Mucosa of rectum (tissue), 2 donors: ENCODE data around the gene FCN3.
A peak's percentile ranks its signal among the peaks of the same experiment; 100 is the strongest.
"Not testable (repeated sequence)": the region's sequence is repeated elsewhere in the genome, so short reads cannot be mapped to it uniquely, and the experiment has no call there.

Experiments used
- H3K27ac ChIP-seq, 2 donors: one replicate each; pipeline ENCODE4 v1.7.0; 2013; ENCODE audit warnings: inconsistent platforms in 2 of 2, low read depth in 2 of 2, low read length in 2 of 2
- H3K27me3 ChIP-seq, 2 donors: one replicate each; pipeline ENCODE4 v1.7.0; 2013; ENCODE audit warnings: low read length in 2 of 2; ENCODE audit not compliant: control insufficient read depth in 2 of 2, insufficient read depth in 2 of 2
- H3K36me3 ChIP-seq, 2 donors: one replicate each; pipeline ENCODE4 v1.7.0; 2013; ENCODE audit warnings: low read length in 2 of 2; ENCODE audit not compliant: control insufficient read depth in 2 of 2, insufficient read depth in 2 of 2
- H3K4me1 ChIP-seq, 2 donors: one replicate each; pipeline ENCODE4 v1.7.0; 2013; ENCODE audit warnings: low read length in 2 of 2, mild to moderate bottlenecking in 1 of 2; ENCODE audit not compliant: control insufficient read depth in 2 of 2, insufficient read depth in 2 of 2
- H3K4me3 ChIP-seq, 2 donors: one replicate each; pipeline ENCODE4 v1.7.0; 2013; ENCODE audit warnings: low read length in 2 of 2
- H3K9ac ChIP-seq, 2 donors: one replicate each; pipeline ENCODE4 v1.7.0; 2013; ENCODE audit warnings: low read length in 2 of 2, low read depth in 1 of 2, mild to moderate bottlenecking in 1 of 2
- H3K9me3 ChIP-seq, 2 donors: one replicate each; pipeline ENCODE4 v1.7.0; 2013; ENCODE audit warnings: low read length in 2 of 2; ENCODE audit not compliant: control insufficient read depth in 2 of 2
- donor health status: healthy.
- donor health status: Normal muscosa, but diverticular disease.

Gene FCN3

GRCh38 chr1:27409669-27410068 lies 35.0 kb upstream of the FCN3 start:
- Histone ChIP-seq H3K9ac (no peak overlapping the region), H3K27me3 (no peaks in the 10 kb centered on the region), H3K27ac (no peak overlapping the region), H3K9me3 (no peaks in the 10 kb centered on the region), H3K4me1 (peaks cover 2% of the 10 kb centered on the region in 2 donors), H3K4me3 (no peak overlapping the region), H3K36me3 (peaks cover 73 to 79% of the 10 kb centered on the region in 2 donors)

- Histone ChIP-seq H3K27me3 (no peaks in the 10 kb centered on the region), H3K9ac (no peak overlapping the region), H3K4me3 (no peak overlapping the region), H3K9me3 (no peaks in the 10 kb centered on the region), H3K36me3 (peaks cover 59 to 64% of the 10 kb centered on the region in 2 donors), H3K4me1 (peaks cover 8 to 9% of the 10 kb centered on the region in 2 donors), H3K27ac (no peak overlapping the region)
Measured at GRCh38 chr1:27408151-27408550, 33.5 kb upstream of the FCN3 start.

- not testable (repeated sequence) for H3K9ac ChIP-seq
- peaks cover 19 to 20% of the 10 kb centered on the region in 2 donors for H3K4me1 ChIP-seq
Measured at GRCh38 chr1:27406791-27407190, 32.2 kb upstream of the FCN3 start.

GRCh38 chr1:27406362-27406680 lies 31.7 kb upstream of the FCN3 start:
- Histone ChIP-seq H3K27me3 (no peaks in the 10 kb centered on the region), H3K9me3 (no peaks in the 10 kb centered on the region), H3K4me3 (no peak overlapping the region), H3K36me3 (peaks cover 43 to 47% of the 10 kb centered on the region in 2 donors), H3K4me1 (peaks cover 19 to 23% of the 10 kb centered on the region in 2 donors), H3K9ac (no peak overlapping the region), H3K27ac (no peak overlapping the region)

More at GRCh38 chr1:27406791-27407190, 32.2 kb upstream of the FCN3 start:
- H3K4me3 ChIP-seq, H3K27me3 ChIP-seq, H3K27ac ChIP-seq, H3K9me3 ChIP-seq: not testable (repeated sequence)
- peaks cover 46 to 50% of the 10 kb centered on the region in 2 donors for H3K36me3 ChIP-seq

GRCh38 chr1:27405598-27406361 lies 31.2 kb upstream of the FCN3 start:
- Histone ChIP-seq H3K4me1 (peaks cover 19 to 23% of the 10 kb centered on the region in 2 donors), H3K36me3 (peaks cover 38 to 42% of the 10 kb centered on the region in 2 donors)
- H3K4me3 ChIP-seq, H3K9me3 ChIP-seq, H3K27me3 ChIP-seq, H3K27ac ChIP-seq, H3K9ac ChIP-seq: not testable (repeated sequence)

GRCh38 chr1:27405074-27405473 lies 30.4 kb upstream of the FCN3 start:
- no peaks in the 10 kb centered on the region for H3K27me3 ChIP-seq
- H3K9me3 ChIP-seq, result no peaks in the 10 kb centered on the region
- H3K4me3 ChIP-seq, result no peak overlapping the region
- H3K36me3 ChIP-seq, result peaks cover 31 to 35% of the 10 kb centered on the region in 2 donors
- H3K4me1 ChIP-seq, result peaks cover 19 to 23% of the 10 kb centered on the region in 2 donors
- no peak overlapping the region for H3K9ac ChIP-seq
- H3K27ac ChIP-seq, result peak overlapping the region; percentile 5 to 48

GRCh38 chr1:27403931-27404330 lies 29.3 kb upstream of the FCN3 start:
- H3K27me3 ChIP-seq, result no peaks in the 10 kb centered on the region
- H3K9me3 ChIP-seq, result no peaks in the 10 kb centered on the region
- peaks cover 26 to 29% of the 10 kb centered on the region in 2 donors for H3K36me3 ChIP-seq
- no peak overlapping the region for H3K9ac ChIP-seq
- peak overlapping the region; percentile 58 to 66 for H3K27ac ChIP-seq
- peaks cover 19 to 26% of the 10 kb centered on the region in 2 donors for H3K4me1 ChIP-seq
- H3K4me3 ChIP-seq, result no peak overlapping the region

- peak overlapping the region; percentile 58 to 66 for H3K27ac ChIP-seq
- no peaks in the 10 kb centered on the region for H3K27me3 ChIP-seq
- H3K9ac ChIP-seq, result no peak overlapping the region
- peaks cover 19 to 31% of the 10 kb centered on the region in 2 donors for H3K4me1 ChIP-seq
- H3K36me3 ChIP-seq, result peaks cover 20 to 22% of the 10 kb centered on the region in 2 donors
- H3K9me3 ChIP-seq, result no peaks in the 10 kb centered on the region
- peak overlapping the region in 1 of 2 donors; percentile 33 for H3K4me3 ChIP-seq
Measured at GRCh38 chr1:27403065-27403726, 28.6 kb upstream of the FCN3 start.

- Histone ChIP-seq H3K4me3 (no peak overlapping the region), H3K27me3 (no peaks in the 10 kb centered on the region), H3K36me3 (peaks cover 11 to 14% of the 10 kb centered on the region in 2 donors), H3K9ac (peak overlapping the region in 1 of 2 donors; percentile 18), H3K4me1 (peaks cover 18 to 31% of the 10 kb centered on the region in 2 donors), H3K27ac (peak overlapping the region; percentile 58 to 66), H3K9me3 (no peaks in the 10 kb centered on the region)
Measured at GRCh38 chr1:27402349-27402754, 27.7 kb upstream of the FCN3 start.

- no peak overlapping the region for H3K27ac ChIP-seq
- H3K9me3 ChIP-seq, result no peaks in the 10 kb centered on the region
- no peak overlapping the region for H3K9ac ChIP-seq
- H3K4me3 ChIP-seq, result no peak overlapping the region
- peaks cover 17 to 28% of the 10 kb centered on the region in 2 donors for H3K4me1 ChIP-seq
- H3K27me3 ChIP-seq, result no peaks in the 10 kb centered on the region
- peaks cover 4% of the 10 kb centered on the region in 2 donors for H3K36me3 ChIP-seq
Measured at GRCh38 chr1:27400963-27401341, 26.3 kb upstream of the FCN3 start.
